HS-5 (cell line): ENCODE data around the gene STAB2.
"Not testable (repeated sequence)": the region's sequence is repeated elsewhere in the genome, so short reads cannot be mapped to it uniquely, and the experiment has no call there.

ENCODE experiments used
- DNase-seq: peaks from one replicate; pipeline ENCODE4 v3.0.0-alpha.2; 2012; ENCODE audit warnings: low read depth

Gene STAB2

DNA sequence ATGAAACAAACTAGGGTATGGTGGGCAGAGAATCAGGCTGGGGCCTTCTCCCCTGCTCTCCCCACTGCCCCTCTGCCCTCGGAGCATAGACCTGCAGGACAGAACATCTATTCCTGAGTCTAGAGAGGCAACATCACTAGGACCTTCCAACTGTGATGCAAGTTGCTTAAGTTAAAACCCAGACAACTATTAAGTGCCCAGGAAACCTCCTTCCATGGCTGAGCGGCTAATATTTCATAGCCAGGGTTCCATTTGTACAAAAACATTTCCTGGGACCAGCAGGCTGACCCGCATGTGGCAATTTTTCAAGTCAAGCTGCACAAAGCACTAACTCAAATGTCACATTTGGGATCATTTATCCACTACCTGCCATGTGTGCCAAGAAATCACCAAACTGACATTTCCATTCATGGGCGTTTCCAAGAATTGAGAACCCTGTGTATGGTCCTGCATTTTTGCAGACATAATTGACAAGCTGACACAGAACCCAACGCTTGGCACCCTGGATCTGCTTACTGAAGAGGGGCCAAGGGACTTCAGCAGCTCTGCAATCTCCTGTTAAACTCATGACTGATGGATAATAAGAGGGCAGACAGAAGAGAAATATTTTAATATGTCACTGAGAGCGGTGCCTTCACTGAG is 221.3 kb downstream of the STAB2 start:
- DNase-seq: no peak

DNA sequence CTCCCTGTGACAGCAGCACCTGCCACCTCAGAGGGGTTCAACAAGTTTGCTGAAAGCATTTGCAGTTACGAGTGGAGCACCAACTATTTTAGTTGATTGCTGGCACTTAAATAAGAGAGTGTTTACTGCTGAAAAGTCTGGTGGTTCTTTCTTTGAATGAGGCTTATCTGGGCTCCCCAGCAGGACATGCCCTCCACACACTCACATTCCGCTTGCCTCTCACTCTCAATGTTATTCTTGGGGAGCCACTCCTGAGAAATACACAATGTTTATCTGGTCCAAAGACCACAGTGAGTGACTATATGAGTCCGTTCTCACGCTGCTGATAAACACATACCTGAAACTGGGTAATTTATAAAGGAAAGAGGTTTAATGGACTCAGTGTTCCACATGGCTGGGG is 222.1 kb downstream of the STAB2 start:
- DNase-seq: no peak

DNA sequence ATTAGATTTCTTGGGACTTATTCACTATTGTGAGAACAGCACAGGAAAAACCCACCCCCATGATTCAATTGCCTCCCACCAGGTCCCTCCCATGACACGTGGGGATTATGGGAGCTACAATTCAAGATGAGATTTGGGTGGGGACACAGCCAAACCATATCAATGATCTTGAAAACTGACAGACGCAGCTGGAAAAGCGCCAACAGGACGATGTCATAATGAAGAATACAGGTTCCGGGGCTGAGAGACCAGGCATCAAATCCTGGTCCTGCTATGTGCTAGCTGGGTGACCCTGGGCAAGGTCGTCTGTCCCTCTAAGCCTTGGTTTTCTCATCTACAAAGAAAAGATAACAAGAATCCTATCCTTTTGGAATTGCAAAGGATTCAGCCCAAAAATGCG is 222.6 kb downstream of the STAB2 start:
- DNase-seq: not testable (repeated sequence)

DNA sequence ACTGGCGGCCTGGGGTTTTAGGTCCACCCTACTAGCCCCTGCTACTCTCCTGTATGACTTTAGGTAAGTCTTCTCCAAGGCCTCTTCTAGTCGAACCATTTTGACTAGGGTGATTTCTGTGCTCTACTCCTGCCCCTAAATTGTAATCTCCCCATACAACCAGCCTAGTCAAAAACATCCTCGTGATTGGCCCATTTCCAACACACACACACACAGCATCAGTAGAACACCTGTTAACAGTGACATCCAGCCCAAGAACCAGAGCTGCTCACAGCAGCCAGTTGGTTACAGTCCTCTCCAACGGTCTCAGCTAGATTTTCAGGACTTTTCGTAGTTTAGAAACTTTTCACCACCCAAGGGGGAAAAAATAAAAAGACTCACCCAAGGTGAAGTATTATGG is 223.0 kb downstream of the STAB2 start:
- DNase-seq: no peak

DNA sequence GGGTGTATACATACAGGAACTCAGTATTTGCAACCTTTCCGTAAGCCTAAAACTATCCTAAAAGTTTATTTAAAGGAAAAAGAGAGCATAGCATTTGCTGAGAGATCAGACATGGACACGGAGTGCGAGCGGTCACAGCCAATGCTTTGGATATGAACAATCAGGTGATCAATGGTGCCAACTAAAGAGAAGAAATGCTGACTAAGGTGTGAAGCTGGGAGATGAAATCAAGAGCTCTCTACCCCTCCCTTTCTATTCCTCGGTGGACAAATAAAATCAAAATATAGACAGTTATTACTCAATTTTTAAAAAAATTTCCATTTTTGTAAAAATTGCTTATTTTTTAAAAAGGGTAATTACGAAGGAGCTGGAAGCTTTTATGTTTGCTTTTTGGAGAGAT is 224.7 kb downstream of the STAB2 start:
- no peak for DNase-seq

DNA sequence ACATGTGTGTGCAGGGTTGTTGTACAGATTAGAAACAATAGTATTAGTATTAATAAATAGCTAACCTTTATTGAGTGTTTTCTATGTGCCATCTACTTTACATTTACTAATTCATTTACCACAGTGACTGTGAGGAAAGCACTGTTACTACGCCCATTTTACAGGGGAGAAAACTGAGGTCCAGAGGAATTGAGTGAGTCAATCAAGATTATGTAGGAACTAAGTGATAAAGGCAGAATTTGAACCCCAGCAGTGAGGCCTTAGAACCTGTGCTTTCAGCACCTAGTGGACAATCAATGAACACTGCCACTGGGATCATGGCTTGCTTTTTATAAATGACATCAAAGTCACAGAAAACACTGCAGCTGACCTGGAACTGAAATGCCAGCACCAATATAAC is 225.7 kb downstream of the STAB2 start:
- no peak for DNase-seq

DNA sequence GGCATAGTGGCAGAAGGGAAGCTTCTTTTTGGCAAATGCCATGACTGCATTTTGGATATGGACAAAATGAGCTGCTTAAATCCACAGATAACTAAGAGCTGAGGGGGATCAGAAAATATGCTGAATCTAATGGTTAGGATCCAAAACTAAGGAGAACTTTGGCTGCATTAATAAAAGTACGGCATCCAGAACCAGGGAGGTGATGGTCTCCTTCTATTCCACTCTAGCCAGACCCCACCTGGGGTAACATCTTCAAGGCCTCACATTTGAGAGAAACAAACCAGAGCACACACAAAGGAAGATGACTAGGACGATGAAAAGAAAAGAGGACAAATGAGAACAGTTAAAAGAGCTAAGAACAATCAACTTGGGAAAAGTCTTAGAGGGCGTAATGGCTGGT is 226.4 kb downstream of the STAB2 start:
- DNase-seq: no peak

DNA sequence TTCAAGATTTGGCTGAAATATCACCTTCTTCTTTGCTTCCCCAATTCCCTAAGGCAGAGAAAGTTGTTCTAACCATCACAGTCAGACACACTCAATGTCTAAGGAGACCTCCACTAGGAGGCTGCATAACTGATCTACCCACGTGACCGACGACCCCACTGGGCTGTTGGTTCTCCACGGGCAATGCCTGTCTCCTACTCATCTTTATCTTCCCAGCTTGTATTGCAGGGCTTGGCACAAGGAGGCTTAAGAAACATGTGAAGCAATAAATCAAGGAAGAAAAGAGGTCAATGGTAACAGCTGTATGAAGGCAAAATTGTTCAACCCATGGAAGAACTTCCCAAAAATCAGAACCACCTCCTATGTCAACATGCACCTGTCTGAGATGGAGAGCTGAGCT is 226.9 kb downstream of the STAB2 start:
- DNase-seq: no peak

DNA sequence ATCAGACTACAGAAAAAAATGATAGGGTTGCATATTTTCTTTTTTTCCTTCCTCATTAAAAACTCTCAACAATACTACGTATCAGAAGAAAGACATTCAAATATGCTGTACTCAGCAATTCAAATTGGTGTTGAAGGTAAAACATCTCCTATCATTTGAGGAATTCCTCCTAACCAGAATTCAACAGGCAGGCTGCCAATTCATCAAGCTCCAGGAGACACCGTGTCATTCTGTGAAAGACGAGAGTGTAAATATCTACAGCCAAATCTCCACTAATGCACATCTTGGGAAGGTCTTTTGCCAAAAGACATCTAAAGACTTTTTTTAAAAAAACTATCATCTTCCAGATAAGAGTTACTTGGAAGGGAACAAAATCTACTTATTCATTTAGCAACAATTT is 227.4 kb downstream of the STAB2 start:
- no peak for DNase-seq
